ENCODE measurements around the gene ARNT2.

- TF ChIP-seq POLR2A (IDR thresholded peaks at IDR 0.05; ENCODE audit: low read depth, low read length) (no peak), TAF1 (IDR thresholded peaks at IDR 0.05; ENCODE audit: low read depth, low read length) (no peak), POLR2AphosphoS5 (IDR thresholded peaks at IDR 0.05; ENCODE audit: low read depth, low read length) (no peak), POU2F2 (IDR thresholded peaks at IDR 0.05; ENCODE audit: low read depth, low read length) (no peak)
These were observed 95.8 kb downstream of the ARNT2 start for GRCh38 chr15:80500021-80500420.
